GM21737 (cell line): ENCODE measurements around the gene CELSR2.

Experiments used
- ATAC-seq: cut with Tn5 transposase; IDR thresholded peaks from one replicate; pipeline ENCODE4 v1.9.1; 2021; ENCODE audit warnings: mild to moderate bottlenecking, moderate library complexity; ENCODE audit not compliant: unreplicated experiment

The CELSR2 gene

GRCh38 chr1:109263597-109264378, 14.4 kb downstream of the CELSR2 start:
- no peak for ATAC-seq

GRCh38 chr1:109264379-109264755, 15.0 kb downstream of the CELSR2 start:
- no peak for ATAC-seq

GRCh38 chr1:109265016-109265415, 15.7 kb downstream of the CELSR2 start:
- no peak for ATAC-seq

GRCh38 chr1:109265741-109266330, 16.5 kb downstream of the CELSR2 start:
- no peak for ATAC-seq

GRCh38 chr1:109266965-109267364, 17.6 kb downstream of the CELSR2 start:
- no peak for ATAC-seq

GRCh38 chr1:109267743-109268300, 18.5 kb downstream of the CELSR2 start:
- no peak for ATAC-seq

GRCh38 chr1:109268431-109269211, 19.3 kb downstream of the CELSR2 start:
- no peak for ATAC-seq

- no peak for ATAC-seq
These were observed 20.1 kb downstream of the CELSR2 start for GRCh38 chr1:109269212-109269980.

- ATAC-seq = no peak
These were observed 20.8 kb downstream of the CELSR2 start for GRCh38 chr1:109269981-109270622.

- ATAC-seq = no peak
These were observed 21.4 kb downstream of the CELSR2 start for GRCh38 chr1:109270623-109271317.

- ATAC-seq = no peak
These were observed 22.1 kb downstream of the CELSR2 start for GRCh38 chr1:109271458-109271857.

GRCh38 chr1:109272021-109272799, 22.9 kb downstream of the CELSR2 start:
- ATAC-seq = no peak

GRCh38 chr1:109272831-109273547, 23.6 kb downstream of the CELSR2 start:
- no peak for ATAC-seq

GRCh38 chr1:109273570-109274288, 24.4 kb downstream of the CELSR2 start:
- no peak for ATAC-seq

- ATAC-seq = no peak
These were observed 25.5 kb downstream of the CELSR2 start for GRCh38 chr1:109274533-109275476.

- ATAC-seq = no peak
These were observed 26.5 kb downstream of the CELSR2 start for GRCh38 chr1:109275706-109276345.
